NCI-H1417 (cell line): ENCODE data around the gene PLA2G12B.
"Not testable (repeated sequence)": the region's sequence is repeated elsewhere in the genome, so short reads cannot be mapped to it uniquely, and the experiment has no call there.

Experiments used
- DNase-seq, 3 experiments: peaks; one replicate each; lab custom pipeline; 2025; lab: John Stamatoyannopoulos, UW

The PLA2G12B gene

DNA sequence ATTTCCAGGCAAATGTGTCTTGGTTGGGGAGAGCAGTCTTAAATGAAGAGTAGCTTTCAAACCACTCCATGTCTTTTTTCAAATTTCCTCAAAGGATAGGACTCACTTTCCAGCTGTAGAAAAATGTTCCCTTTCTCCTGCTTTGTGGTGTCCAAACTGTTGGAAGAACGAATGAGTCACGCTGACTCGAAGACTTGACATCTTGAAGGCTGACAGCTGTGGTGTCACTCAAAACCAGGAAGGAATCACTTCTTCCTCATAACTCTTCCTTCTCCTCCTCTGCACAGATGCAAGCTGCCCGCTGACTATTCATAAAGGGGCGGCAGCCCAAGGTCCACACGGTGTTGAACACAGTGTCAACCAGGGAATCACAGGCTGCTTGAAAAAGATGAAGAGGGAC is 19.2 kb downstream of the PLA2G12B start:
- DNase-seq = no peak

DNA sequence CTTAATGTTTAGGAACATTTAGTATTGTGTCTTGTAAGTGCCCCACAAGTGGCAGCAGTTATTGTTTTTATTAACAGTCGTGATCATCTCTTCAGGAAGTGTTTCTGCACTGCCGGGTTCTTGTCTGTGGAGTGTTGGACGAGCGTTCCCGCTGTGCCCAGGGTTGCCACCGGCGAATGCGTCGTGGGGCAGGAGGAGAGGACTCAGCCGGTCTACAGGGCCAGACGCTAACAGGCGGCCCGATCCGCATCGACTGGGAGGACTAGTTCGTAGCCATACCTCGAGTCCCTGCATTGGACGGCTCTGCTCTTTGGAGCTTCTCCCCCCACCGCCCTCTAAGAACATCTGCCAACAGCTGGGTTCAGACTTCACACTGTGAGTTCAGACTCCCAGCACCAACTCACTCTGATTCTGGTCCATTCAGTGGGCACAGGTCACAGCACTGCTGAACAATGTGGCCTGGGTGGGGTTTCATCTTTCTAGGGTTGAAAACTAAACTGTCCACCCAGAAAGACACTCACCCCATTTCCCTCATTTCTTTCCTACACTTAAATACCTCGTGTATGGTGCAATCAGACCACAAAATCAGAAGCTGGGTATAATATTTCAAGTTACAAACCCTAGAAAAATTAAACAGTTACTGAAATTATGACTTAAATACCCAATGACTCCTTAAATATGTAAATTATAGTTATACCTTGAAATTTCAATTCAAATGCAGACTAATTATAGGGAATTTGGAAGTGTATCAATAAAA is 22.2 kb downstream of the PLA2G12B start:
- DNase-seq = no peak

DNA sequence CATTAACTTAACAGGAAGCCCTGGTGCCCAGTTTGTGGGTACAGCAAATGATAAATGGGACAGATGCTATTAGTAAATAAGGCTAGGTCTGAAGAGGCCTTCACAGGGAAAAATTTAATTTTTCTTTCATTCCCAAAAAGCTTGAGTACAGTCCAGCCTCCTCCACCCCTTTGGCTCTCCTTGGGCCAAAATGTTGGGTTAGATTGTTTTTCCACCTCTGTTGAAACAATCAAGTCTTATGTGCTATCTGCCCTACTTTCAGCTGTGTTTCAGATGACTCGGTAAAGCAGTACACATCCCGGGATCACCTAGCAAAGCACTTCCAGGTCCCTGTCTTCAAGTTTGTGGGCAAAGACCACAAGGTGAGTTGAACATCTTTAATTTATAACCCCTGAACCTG is 24.3 kb downstream of the PLA2G12B start:
- DNase-seq = no peak

DNA sequence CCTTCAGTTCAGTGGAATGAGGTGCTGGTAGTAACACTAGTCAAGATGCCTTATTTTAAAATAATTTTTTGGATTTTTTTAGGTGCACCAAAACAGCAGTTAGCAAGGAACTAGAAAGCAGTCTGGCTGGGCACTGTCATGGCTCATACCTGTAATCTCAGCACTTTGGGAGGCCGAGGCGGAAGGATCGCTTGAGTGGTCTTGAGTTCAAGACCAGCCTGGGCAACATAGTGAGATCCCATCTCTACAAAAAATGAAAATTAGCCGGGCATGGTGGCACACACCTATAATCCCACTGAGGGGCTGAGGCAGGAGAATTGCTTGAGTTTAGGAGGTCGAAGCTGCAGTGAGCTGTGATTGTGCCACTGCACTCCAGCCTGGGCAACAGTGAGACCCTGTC is 25.8 kb downstream of the PLA2G12B start:
- no peak for DNase-seq

DNA sequence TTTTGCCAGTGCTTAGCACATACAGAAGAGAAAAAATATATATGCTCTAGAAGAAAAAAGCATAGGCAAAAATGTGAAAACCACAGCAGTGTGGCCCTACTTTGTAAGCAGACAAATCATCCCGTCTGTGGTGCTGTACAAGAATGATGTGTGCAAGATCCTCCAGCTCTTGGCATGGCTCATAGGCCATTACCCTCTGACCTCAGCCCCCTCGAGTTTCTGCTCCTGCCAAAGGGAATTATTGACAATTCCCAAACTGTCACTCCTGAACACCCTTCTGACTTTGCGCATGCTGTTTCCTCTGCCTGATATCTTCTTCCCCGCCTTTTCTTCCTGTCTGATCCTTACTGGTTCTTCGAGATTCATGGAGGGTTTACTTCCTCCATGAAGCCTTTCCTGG is 27.1 kb downstream of the PLA2G12B start:
- DNase-seq = no peak

DNA sequence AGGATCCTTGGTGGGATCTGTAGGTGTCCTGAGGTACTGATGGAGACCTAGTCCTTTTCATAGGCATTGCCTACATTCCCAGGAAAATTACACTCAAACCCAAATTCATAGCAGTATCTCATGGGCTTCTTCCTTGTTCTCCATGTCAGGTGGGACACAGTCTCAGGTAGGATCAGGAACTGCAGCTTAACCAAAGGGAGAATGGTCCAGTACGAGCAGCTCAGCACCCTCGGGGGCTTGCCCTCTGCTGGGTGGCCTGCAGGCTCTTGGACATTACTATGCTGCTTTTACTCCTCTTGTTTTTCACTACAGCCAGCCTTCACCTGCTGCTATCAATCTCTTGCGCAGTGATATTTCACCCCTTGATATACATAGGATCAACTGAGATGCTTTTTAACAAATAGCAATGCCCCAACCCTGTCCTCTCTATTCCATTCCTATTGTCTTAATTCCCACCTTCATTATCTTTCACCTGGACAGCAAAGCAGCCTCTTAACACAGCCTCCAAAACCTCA is 28.6 kb downstream of the PLA2G12B start:
- no peak for DNase-seq

DNA sequence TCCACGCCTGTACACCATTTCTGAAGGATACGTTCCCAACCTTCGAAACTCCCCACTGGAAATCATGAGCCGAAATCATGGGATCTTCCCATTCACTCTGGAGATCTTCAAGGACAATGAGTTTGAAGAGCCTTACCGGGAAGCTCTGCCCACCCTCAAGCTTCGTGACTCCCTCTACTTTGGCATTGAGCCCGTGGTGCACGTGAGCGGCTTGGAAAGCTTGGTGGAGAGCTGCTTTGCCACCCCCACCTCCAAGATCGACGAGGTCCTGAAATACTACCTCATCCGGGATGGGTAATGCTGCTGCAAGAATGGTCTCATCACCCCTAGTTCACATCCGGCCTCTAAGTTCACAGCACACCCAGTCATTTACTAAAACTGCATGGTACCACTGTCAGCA is 30.3 kb downstream of the PLA2G12B start:
- DNase-seq = no peak

DNA sequence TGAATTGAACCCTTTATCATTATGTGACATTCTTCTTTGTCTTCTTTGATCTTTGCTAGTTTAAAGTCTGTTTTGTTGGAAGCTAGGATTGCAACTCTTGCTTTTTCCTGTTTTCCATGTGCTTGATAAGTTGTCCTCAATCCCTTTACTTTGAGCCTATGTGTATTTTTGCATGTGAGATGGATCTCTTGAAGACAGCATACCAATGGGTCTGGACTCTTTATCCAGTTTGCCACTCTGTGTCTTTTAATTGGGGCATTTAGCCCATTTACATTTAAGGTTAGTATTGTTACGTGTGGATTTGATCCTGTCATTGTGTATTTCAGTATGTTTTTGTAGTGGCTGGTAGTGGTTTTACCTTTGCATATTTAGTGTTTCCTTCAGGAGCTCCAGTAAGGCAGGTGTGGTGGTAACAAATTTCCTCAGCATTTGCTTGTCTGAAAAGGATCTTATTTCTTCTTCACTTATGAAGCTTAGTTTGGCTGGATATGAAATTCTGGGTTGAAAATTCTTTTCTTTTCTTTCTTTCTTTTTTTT is 33.4 kb downstream of the PLA2G12B start:
- not testable (repeated sequence) for DNase-seq

DNA sequence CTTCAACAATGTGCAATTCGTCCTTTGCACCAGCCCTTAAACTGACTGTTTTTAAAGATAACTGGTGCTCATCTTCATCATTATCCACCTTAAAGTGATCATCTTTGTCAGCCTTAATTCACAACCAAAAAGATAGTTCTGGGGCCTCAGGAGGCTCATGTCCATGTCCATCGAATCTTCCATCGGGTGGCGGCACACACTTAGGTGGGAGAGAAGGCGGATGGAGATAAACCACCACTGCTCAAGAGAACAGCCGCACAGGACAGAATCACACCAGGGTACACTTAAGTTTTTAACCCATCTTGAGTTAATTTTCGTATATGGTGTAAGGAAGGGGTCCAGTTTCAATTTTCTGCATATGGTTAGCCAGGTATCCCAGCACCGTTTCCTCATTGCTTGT is 36.3 kb downstream of the PLA2G12B start:
- no peak for DNase-seq

DNA sequence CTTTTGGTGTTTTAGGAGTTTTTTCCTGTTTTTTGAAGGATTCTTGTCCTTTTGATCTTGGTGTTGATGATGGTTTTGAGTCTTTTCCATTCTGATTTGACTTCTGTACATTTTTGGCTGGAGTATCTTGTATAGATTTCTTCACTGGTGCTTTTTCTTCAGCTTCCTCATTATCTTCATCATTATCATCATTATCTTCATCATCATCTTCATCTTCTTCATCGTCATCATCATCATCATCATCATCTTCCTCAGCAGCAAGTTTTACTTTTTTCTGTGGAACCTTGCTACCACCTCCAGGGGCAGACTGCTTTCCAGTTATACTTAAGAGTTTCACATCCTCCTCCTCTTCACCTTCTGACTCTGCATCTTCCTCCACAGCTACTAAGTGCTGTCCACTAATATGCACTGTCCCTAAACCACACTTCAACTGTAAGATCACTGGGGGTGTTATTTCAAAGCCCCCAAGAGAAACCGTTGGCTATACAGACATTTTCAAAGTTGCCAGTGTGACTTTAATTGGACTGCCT is 36.7 kb downstream of the PLA2G12B start:
- not testable (repeated sequence) for DNase-seq

DNA sequence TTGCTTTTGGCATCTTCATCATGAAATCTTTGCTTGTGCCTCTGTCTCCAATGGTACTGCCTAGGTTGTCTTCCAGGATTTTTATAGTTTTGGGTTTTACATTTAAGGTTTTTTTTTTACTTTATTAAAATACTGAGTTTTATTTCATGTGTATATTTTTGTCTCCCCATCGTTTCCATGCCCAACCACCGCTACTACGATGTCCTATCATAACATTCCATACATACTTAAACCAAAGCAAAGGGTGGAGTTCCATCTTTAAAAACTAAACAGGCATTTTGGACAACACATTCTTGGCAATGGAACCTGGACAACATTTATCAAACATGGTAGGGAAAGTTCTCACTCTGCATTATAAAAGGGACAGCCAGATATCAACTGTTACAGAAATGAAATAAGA is 37.4 kb downstream of the PLA2G12B start:
- not testable (repeated sequence) for DNase-seq

DNA sequence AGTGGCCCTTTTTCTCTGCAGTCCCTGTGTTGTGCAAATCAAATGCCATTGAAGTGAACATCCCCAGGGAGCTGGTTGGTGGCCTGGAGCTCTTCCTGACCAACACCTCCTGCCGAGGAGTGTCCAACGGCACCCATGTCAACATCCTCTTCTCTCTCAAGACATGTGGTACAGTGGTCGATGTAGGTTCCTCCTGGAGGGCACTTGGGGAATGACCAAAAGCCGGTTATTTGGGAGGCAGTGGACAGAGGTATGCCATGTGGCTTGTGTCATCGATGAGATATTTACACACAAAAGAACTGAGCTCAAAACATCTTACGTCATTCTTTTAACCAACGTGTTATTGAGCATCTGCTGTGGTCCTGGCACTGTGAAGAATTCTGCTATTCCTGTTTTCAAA is 41.3 kb downstream of the PLA2G12B start:
- DNase-seq = no peak

DNA sequence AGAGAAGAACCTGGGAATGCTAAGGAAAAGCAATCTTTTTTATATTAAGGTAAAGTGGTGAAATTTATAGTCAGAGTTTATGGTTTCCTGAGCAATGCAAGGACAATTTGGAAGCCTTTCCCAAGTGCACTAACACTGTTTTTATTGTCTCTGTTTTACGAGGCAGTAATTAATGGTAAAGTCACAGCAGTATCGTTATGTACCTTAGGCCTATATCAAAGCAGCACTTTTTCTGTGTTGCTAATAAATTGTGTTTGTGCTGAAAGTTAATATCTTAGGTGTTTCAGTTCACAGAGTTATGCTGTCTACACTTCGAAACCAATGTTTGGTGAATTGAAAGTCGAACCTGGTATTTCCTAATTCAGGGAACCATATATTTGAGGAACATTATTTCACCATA is 41.9 kb downstream of the PLA2G12B start:
- DNase-seq = no peak

DNA sequence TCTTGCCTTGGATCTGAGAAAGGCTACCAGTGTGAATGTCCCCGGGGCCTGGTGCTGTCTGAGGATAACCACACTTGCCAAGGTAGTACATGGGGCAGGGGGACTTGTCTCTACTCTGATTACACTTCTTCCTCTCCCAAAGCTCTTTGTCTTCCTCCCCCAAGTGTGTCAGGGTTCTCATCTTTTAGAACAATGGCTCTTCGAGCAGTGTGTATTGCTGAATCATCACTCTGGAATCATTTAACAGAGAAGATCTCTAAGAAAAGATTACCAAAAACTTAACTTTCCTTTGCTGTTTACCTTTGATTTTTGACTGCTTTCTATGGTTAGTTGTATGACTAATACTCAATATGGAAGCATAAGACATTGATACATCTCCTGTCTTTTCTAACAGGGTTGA is 42.8 kb downstream of the PLA2G12B start:
- no peak for DNase-seq

DNA sequence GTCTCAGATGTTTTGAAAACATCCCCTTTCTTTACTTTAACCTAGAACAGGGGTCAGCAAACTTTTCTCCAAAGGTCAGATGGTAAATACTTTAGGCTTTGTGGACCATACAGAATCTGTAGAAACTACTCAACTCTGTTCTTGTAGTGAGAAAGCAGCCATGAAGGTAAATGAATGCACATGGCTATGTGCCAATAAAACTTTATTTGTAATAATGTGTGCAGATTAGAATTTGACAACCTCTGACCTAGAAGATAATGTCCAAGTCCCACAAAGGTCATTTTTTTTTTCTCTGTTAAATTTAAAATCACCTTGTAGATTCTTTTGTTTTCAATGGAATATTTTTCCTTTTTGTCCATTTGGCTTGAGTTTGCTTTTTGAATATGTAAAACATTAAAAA is 43.9 kb downstream of the PLA2G12B start:
- DNase-seq = no peak

DNA sequence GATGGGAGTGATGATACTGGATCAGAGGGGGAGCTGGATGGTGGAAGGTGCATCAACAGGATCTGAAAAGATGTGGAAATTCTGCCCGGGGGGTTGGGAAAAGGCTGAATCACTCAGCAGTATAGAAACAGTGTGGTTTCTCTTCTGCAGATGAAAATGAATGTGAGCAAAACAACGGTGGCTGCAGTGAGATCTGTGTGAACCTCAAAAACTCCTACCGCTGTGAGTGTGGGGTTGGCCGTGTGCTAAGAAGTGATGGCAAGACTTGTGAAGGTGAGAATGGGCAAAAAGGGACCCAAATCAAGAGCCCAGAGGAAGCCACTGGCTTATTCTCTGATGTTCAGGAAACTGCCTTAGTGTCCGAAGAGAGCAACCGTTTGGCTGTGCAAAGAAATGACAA is 48.2 kb downstream of the PLA2G12B start:
- no peak for DNase-seq

DNA sequence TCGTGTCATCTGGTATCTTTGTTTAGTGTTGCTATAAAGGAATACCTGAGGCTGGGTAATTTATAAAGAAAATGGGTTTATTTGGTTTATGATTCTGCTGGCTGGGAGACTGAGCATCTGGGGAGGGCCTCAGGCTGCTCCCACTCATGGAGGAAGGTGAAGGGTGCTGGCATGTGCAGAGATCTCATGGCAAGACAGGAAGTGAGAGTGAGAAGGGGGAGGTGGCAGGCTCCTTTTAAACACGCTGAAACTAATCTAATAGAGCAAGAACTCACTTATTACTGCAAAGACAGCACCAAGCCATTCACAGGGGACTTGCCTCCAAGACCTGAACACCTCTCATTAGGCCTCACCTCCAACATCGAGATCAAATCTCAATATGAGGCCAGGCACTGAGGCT is 49.8 kb downstream of the PLA2G12B start:
- no peak for DNase-seq

DNA sequence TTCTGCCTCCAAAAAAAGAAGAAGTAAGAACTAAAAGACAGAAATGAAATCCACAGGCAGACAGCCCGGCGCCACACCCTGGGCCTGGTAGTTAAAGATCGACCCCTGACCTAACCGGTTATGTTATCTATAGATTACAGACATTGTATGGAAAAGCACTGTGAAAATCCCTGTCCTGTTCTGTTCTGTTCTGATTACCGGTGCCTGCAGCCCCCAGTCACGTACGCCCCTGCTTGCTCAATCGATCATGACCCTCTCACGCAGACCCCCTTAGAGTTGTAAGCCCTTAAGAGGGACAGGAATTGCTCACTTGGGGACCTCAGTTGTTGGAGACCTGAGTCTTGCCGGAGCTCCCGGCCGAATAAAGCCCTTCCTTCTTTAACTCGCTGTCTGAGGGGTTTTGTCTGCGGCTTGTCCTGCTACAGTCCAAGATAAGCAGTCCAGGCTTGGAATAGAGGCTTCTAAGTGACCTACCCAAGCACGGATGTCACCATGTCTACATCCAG is 50.6 kb downstream of the PLA2G12B start:
- DNase-seq = not testable (repeated sequence)

DNA sequence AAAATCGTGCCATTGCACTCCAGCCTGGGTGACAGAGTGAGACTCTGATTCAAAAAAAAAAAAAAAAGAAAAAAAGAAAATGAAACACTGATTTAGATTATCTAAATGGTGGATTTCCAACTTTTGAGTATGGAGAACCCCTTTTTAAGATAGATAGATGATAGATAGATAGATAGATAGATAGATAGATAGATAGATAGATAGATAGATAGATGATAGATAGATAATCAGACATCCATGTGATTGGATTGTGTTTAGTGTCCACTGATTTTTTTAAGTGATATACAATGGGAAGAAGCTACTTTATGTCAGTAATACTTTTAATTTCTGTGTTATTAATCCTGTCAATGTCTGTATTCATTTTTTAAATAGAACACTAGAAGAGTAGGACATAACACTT is 55.1 kb downstream of the PLA2G12B start:
- no peak for DNase-seq

DNA sequence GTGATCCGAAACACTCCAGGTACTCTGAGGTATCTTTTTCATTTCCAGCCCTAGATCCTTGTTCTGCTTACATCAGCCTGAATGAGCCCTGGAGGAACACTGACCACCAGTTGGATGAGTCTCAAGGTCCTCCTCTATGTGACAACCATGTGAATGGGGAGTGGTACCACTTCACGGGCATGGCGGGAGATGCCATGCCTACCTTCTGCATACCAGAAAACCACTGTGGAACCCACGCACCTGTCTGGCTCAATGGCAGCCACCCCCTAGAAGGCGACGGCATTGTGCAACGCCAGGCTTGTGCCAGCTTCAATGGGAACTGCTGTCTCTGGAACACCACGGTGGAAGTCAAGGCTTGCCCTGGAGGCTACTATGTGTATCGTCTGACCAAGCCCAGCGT is 56.0 kb downstream of the PLA2G12B start:
- DNase-seq = no peak

DNA sequence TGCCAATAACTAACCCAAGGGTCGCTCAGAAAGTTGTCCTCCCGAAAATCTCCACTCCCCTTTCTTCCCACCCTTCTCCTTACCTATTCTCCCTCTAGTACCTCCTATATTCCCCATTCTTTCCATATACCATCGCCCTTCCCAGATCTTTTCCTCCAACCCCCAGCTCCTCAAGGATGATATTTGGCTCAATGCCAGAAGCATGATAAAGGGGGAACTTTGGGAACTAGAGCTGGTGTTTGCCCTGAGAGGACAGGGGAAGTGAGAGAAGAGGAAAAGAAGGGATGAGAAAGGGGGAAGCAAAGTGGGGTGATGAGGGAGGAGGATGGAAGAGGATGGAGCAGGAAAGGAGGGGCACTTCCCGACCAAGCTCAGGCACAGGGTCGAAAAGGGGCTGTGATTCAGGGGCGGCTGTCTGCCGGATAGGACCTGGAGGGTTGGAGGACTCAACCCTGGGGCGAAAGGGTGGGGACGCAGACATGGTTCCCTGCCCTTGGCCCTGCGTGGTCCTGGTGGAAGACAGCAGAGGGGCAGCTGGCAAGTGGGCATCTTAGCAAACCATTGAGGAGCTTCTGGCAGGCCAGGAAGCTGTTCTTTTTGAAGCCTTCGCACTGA is 59.3 kb downstream of the PLA2G12B start:
- DNase-seq = no peak

DNA sequence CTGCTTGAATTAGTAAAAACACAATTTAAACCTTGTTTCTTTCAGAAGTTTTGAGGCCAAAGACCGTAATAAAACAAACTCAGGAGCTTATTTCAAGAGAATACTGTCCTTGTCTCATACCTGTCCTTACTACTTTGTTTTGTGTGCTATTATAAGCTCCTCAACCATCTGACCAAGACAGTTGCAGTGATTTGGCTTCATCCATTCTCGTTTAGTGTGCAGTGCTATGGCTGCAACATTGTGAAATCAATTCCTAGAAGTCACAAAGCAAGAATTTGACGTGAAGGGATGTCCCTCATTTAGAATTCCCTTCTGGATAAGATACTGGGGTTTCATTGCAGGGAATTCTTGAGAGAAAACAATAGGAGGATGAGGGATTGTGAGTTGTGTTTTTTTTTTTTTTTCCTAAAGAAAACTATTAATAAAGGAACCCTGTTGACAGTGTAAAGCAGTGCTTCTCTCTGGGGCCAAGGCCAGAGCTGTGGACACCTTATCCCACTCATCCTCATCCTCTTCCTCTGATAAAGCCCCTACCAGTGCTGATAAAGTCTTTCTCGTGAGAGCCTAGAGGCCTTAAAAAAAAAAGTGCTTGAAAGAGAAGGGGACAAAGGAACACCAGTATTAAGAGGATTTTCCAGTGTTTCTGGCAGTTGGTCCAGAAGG is 61.3 kb downstream of the PLA2G12B start, which contains the start of gene OIT3:
TSS of gene OIT3 (plus strand) at position 604 of the 663 bp plus-strand sequence. CDS start 60 bp downstream, outside the sequence.
- no peak for DNase-seq
